H9 (cell line): Measurements from ENCODE around the gene SMARCA2. TPM values are rescaled to one million over a fixed set of nuclear protein-coding genes. Genes with fewer than 3 reads are reported as not detected.

Source experiments
- DNase-seq: peaks from one replicate; pipeline ENCODE4 v3.0.0-alpha.2; 2017
- H2AFZ ChIP-seq: one replicate; pipeline ENCODE4 v1.6.1; 2013; ENCODE audit warnings: mild to moderate bottlenecking, low read length, control low read depth, moderate library complexity
- H2AK5ac ChIP-seq: 2 replicates; pipeline ENCODE4 v1.6.1; 2013; ENCODE audit warnings: low read length, control low read depth, mixed read lengths; ENCODE audit not compliant: insufficient read length
- H2BK120ac ChIP-seq: one replicate; pipeline ENCODE4 v1.6.1; 2013; ENCODE audit warnings: low read depth, mild to moderate bottlenecking, low read length, control low read depth, inconsistent platforms; ENCODE audit not compliant: poor library complexity, severe bottlenecking
- H2BK12ac ChIP-seq: 2 replicates; pipeline ENCODE4 v1.6.1; 2013; ENCODE audit warnings: low read length, control low read depth, mixed read lengths, low read depth; ENCODE audit not compliant: insufficient read length
- H2BK15ac ChIP-seq: 2 replicates; pipeline ENCODE4 v1.6.1; 2013; ENCODE audit warnings: low read depth, low read length, control low read depth
- H2BK20ac ChIP-seq: one replicate; pipeline ENCODE4 v1.6.1; 2013; ENCODE audit warnings: low read depth, mild to moderate bottlenecking, low read length, control low read depth, inconsistent platforms; ENCODE audit not compliant: poor library complexity, severe bottlenecking
- H2BK5ac ChIP-seq: 2 replicates; pipeline ENCODE4 v1.6.1; 2013; ENCODE audit warnings: low read length, control low read depth, mixed read lengths; ENCODE audit not compliant: insufficient read length
- H3K14ac ChIP-seq: 2 replicates; pipeline ENCODE4 v1.6.1; 2013; ENCODE audit warnings: low read length, control low read depth; ENCODE audit not compliant: insufficient read depth
- H3K18ac ChIP-seq: 2 replicates; pipeline ENCODE4 v1.6.1; 2013; ENCODE audit warnings: low read depth, mild to moderate bottlenecking, mixed read lengths, low read length, control low read depth; ENCODE audit not compliant: insufficient read length
- H3K23ac ChIP-seq: 2 replicates; pipeline ENCODE4 v1.6.1; 2013; ENCODE audit warnings: low read length, control low read depth, mixed read lengths, low read depth; ENCODE audit not compliant: insufficient read length
- H3K23me2 ChIP-seq: 2 replicates; pipeline ENCODE4 v1.6.1; 2013; ENCODE audit warnings: low read depth, mild to moderate bottlenecking, mixed read lengths, low read length, control low read depth; ENCODE audit not compliant: insufficient read length, poor library complexity, severe bottlenecking
- H3K27ac ChIP-seq: 2 replicates; pipeline ENCODE4 v1.5.1; 2013; ENCODE audit warnings: low read length, control low read depth, mixed read lengths, low read depth; ENCODE audit not compliant: insufficient read length
- H3K27me3 ChIP-seq: 2 replicates; pipeline ENCODE4 v1.6.1; 2013; ENCODE audit warnings: low read length, control low read depth, inconsistent platforms; ENCODE audit not compliant: insufficient read depth
- H3K4ac ChIP-seq: 2 replicates; pipeline ENCODE4 v1.6.1; 2013; ENCODE audit warnings: low read depth, mild to moderate bottlenecking, control low read depth, inconsistent platforms, low read length, moderate library complexity
- H3K4me1 ChIP-seq: 2 replicates; pipeline ENCODE4 v1.6.1; 2013; ENCODE audit warnings: low read length, control low read depth, inconsistent platforms; ENCODE audit not compliant: insufficient read depth
- H3K4me2 ChIP-seq: 2 replicates; pipeline ENCODE4 v1.6.1; 2013; ENCODE audit warnings: low read length, control low read depth, mixed read lengths; ENCODE audit not compliant: insufficient read length, insufficient read depth
- H3K56ac ChIP-seq: 2 replicates; pipeline ENCODE4 v1.6.1; 2013; ENCODE audit warnings: low read depth, mild to moderate bottlenecking, mixed read lengths, low read length, control low read depth; ENCODE audit not compliant: insufficient read length
- H3K79me1 ChIP-seq: 2 replicates; pipeline ENCODE4 v1.6.1; 2013; ENCODE audit warnings: low read depth, mild to moderate bottlenecking, moderate library complexity, low read length, control low read depth, inconsistent platforms; ENCODE audit not compliant: insufficient read depth, poor library complexity, severe bottlenecking
- H3K79me2 ChIP-seq: 2 replicates; pipeline ENCODE4 v1.6.1; 2013; ENCODE audit warnings: low read length, control low read depth, inconsistent platforms; ENCODE audit not compliant: insufficient read depth
- H3K9ac ChIP-seq: 2 replicates; pipeline ENCODE4 v1.6.1; 2013; ENCODE audit warnings: low read length, control low read depth, mixed read lengths; ENCODE audit not compliant: insufficient read length; ENCODE audit errors: extremely low read depth
- H3K9me3 ChIP-seq: one replicate; pipeline ENCODE4 v1.6.1; 2013; ENCODE audit warnings: low read depth, low read length, inconsistent platforms; ENCODE audit not compliant: control insufficient read depth
- H3T11ph ChIP-seq: one replicate; pipeline ENCODE4 v1.6.1; 2013; ENCODE audit warnings: mild to moderate bottlenecking, low read length, control low read depth, inconsistent platforms
- H4K20me1 ChIP-seq: one replicate; pipeline ENCODE4 v1.6.1; 2013; ENCODE audit not compliant: control insufficient read depth, insufficient read length, insufficient read depth
- H4K5ac ChIP-seq: 2 replicates; pipeline ENCODE4 v1.6.1; 2013; ENCODE audit warnings: low read depth, mild to moderate bottlenecking, mixed read lengths, low read length, control low read depth; ENCODE audit not compliant: insufficient read length
- H4K8ac ChIP-seq: replicated peaks from 2 replicates; pipeline ENCODE4 v1.6.1; 2013; ENCODE audit warnings: low read length, control low read depth, mixed read lengths, low read depth; ENCODE audit not compliant: insufficient read length
- H4K91ac ChIP-seq: 2 replicates; pipeline ENCODE4 v1.6.1; 2013; ENCODE audit warnings: low read depth, mild to moderate bottlenecking, moderate library complexity, mixed read lengths, low read length, control low read depth; ENCODE audit not compliant: insufficient read length
- H3K27ac Mint-ChIP-seq, 3 experiments: 2 replicates in 2 of 3; 3 replicates in 1 of 3; pipeline ENCODE4 v1.8.0; 2020 to 2021; ENCODE audit warnings: mixed read lengths in 3 of 3, mild to moderate bottlenecking in 1 of 3, moderate library complexity in 1 of 3
- H3K27me3 Mint-ChIP-seq: 2 replicates; pipeline ENCODE4 v1.8.0; 2021; ENCODE audit warnings: low read depth, mild to moderate bottlenecking, moderate library complexity, mixed read lengths
- H3K36me3 Mint-ChIP-seq, 3 experiments: 2 replicates in 2 of 3; 3 replicates in 1 of 3; pipeline ENCODE4 v1.8.0; 2020 to 2021; ENCODE audit warnings: low read depth in 3 of 3, mixed read lengths in 3 of 3; ENCODE audit not compliant: insufficient read depth in 1 of 3
- H3K4me1 Mint-ChIP-seq, 2 experiments: 2 replicates each; pipeline ENCODE4 v1.8.0; 2020; ENCODE audit warnings: mixed read lengths in 2 of 2
- H3K4me3 Mint-ChIP-seq, 2 experiments: 2 replicates in 1 of 2; 3 replicates in 1 of 2; pipeline ENCODE4 v1.8.0; 2020 to 2021; ENCODE audit warnings: mild to moderate bottlenecking in 2 of 2, mixed read lengths in 2 of 2, moderate library complexity in 1 of 2
- H3K9me3 Mint-ChIP-seq, 2 experiments: 2 replicates in 1 of 2; 3 replicates in 1 of 2; pipeline ENCODE4 v1.8.0; 2020; ENCODE audit warnings: mild to moderate bottlenecking in 2 of 2, mixed read lengths in 2 of 2, moderate library complexity in 1 of 2
- CTCF ChIP-seq: fragments of 200-600 bp; sonication (generic); conservative IDR thresholded peaks from 3 replicates; pipeline ENCODE4 v1.8.0; 2021; ENCODE audit warnings: antibody characterized with exemption, mild to moderate bottlenecking
- whole genome bisulfite sequencing: extraction: QIAGEN DNeasy Blood & Tissue Kit; methylation state at CpG from one replicate; pipeline ENCODE4 v1.1.7; 2013; ENCODE audit warnings: missing lambda C conversion rate, low lambda C conversion rate, mixed read lengths; ENCODE audit not compliant: insufficient read length; ENCODE audit errors: extremely low coverage; 5-methylcytosine and 5-hydroxymethylcytosine counted together
- total RNA-seq: library from RNA; stranded (reverse); gene quantifications from 2 replicates; pipeline ENCODE4 v1.2.1, GENCODE V29; 2021

Gene SMARCA2
- total RNA-seq, 1 experiment from 2014 or later: 15.3 TPM

DNA sequence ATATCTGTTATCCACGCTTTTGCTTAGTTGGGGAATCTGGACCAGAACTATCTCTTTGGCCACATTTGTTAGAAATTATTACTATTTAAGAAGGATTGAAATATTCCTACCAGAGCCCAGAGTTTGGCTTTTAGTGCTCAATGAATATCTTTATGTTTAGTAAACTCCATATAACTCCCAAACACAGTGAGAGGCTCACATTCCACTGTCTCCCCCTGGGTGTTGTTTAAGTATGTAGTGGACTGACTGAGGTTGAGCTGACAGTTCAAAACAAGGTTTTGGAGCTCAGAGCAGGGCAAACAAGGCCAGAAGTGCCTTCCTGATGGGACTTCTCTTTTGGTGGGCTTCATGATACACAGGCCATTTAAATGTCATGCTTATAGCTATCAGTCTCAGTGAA is 216.0 kb downstream of the SMARCA2 start:
- Histone ChIP-seq H2BK20ac (no peak overlapping the region), H2AFZ (no peak overlapping the region), H3K56ac (no peak overlapping the region), H3K23me2 (no peaks in the 10 kb centered on the region), H4K91ac (no peak overlapping the region), H2BK12ac (no peak overlapping the region), H3K18ac (no peak overlapping the region), H3K4ac (no peak overlapping the region), H4K20me1 (no peaks in the 10 kb centered on the region), H3K4me1 (no peaks in the 10 kb centered on the region), H3K79me1 (no peaks in the 10 kb centered on the region), H3K27me3 (no peaks in the 10 kb centered on the region), H3K79me2 (no peaks in the 10 kb centered on the region), H4K5ac (no peak overlapping the region), H3T11ph (no peak overlapping the region), H3K9ac (no peak overlapping the region), H3K9me3 (no peaks in the 10 kb centered on the region), H3K14ac (no peak overlapping the region), H3K4me2 (no peak overlapping the region), H2BK120ac (no peak overlapping the region), H2AK5ac (no peak overlapping the region), H4K8ac (no peak overlapping the region), H2BK15ac (no peak overlapping the region), H3K27ac (no peak overlapping the region), H2BK5ac (no peak overlapping the region), H3K23ac (no peak overlapping the region)
- Mint-ChIP-seq H3K4me1 (peaks cover 9 to 34% of the 10 kb centered on the region in 2 experiments), H3K27me3 (no peaks in the 10 kb centered on the region; the same call in 1 of the 2 replicates), H3K27ac (no peak overlapping the region), H3K4me3 (no peak overlapping the region), H3K9me3 (peaks cover 5 to 8% of the 10 kb centered on the region in 2 experiments; a peak in 4 of 5 replicates), H3K36me3 (peaks cover 0 to 14% (median 10%) of the 10 kb centered on the region in 3 experiments; a peak in 6 of 7 replicates)
- no CpG with 5 or more reads among the region's 1 CpG for WGBS
- DNase-seq: no peak
- no peak for TF ChIP-seq CTCF
